Astrocyte of the spinal cord (primary cell): ENCODE data around the gene LDLRAD4.

ENCODE experiments used
- DNase-seq: peaks from one replicate; pipeline ENCODE4 v3.0.0; 2011; ENCODE audit warnings: low read depth, low spot score
- H3K4me3 ChIP-seq: 2 replicates; pipeline ENCODE4 v1.5.1; 2011; ENCODE audit warnings: low read depth, mild to moderate bottlenecking, low read length, moderate library complexity
- in situ Hi-C: cut with HindIII; loops from 2 replicates; pipeline ENCODE4 v1.10.0; 2017; ENCODE audit warnings: low sequenced_read_pairs
- TF ChIP-seq, protein P1 (sequence below): IDR thresholded peaks from 2 replicates; pipeline ENCODE4 v1.5.1; 2012; ENCODE audit warnings: low read depth, mild to moderate bottlenecking, low read length, inconsistent platforms

Gene LDLRAD4

DNA sequence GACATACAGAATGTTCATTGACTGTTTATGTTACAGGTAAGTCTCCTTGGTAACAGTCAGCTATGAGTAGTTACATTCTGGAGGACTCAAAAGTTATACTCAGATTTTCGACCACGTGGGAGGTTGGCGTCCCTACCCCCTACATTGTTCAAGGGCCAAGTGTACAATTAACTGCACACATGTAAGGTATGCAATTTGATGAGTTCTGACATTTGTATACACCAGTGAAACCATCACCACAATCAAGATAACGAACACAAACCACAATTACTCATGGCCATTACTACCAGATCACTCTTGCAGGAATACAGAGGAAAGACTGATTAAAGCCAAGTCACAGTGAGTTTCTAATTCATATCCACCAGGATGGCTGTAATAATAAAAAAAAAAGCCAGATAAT is 39.6 kb upstream of the LDLRAD4 start:
- no peak overlapping the region for H3K4me3 ChIP-seq
- in situ Hi-C loops: no loop called here
- TF ChIP-seq, protein P1, sequence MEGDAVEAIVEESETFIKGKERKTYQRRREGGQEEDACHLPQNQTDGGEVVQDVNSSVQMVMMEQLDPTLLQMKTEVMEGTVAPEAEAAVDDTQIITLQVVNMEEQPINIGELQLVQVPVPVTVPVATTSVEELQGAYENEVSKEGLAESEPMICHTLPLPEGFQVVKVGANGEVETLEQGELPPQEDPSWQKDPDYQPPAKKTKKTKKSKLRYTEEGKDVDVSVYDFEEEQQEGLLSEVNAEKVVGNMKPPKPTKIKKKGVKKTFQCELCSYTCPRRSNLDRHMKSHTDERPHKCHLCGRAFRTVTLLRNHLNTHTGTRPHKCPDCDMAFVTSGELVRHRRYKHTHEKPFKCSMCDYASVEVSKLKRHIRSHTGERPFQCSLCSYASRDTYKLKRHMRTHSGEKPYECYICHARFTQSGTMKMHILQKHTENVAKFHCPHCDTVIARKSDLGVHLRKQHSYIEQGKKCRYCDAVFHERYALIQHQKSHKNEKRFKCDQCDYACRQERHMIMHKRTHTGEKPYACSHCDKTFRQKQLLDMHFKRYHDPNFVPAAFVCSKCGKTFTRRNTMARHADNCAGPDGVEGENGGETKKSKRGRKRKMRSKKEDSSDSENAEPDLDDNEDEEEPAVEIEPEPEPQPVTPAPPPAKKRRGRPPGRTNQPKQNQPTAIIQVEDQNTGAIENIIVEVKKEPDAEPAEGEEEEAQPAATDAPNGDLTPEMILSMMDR: no peak
- DNase-seq: no peak

DNA sequence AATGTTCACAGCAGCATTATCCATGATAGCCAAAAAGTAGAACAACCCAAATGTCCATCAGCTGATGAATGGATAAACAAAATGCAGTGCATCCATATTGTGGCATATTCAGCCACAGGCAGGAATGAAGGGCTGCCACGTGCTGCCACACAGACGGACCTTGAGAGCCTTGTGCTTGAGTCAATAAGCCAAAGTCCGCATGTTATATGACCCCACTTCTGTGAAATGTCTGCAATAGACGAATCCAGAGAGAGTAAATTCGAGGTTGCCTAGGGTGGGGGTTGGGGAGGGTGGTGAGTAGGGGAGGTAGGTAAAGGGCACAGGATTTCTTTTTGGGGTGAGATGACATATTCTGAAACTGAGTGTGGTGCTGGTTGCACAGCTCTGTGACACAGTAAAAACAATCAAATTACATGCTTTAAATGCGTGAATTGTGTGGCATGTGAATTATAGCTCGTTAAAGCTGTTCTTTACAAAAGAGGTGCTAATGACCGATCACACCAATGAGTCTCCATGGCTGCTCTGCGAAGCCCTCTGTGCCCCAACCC is 38.9 kb upstream of the LDLRAD4 start:
- TF ChIP-seq, protein P1: no peak
- in situ Hi-C loops: no loop called here
- DNase-seq: no peak
- no peak overlapping the region for H3K4me3 ChIP-seq

DNA sequence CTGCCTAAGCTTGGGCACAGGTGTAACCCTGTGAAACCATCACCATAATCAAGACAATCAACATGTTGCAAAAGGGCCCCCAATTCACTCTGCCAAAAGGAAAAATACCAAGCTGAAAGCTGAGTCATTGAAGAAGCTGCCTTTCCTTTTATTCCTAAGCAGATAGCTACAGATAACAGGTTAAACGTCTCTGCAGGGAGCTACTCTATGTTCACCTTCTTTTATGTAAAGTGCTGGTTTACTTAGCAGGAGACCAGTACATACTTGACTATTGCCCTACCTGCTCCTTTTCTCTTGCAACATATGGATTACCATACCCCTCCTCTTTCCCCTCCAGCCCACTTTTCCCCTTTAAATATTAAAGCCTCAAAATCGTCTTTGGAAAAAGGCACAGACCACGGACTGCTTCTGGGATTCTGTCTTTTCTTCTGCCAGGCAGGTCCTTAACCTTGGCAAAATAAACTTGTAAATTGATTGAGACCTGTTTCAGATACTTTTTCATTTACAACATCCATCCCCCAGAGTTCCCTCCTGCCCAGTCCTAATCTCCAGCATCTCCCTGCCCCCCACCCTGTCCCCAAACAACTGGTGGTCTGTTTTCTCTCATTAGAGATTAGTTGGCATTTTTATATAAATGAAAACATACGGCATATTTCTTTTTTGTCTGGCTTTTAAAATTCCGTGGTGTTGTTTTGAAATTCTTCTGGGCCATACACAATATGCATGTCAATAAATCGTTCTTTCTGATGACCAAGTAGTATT is 37.8 kb upstream of the LDLRAD4 start:
- no peak for DNase-seq
- TF ChIP-seq, protein P1: no peak
- H3K4me3 ChIP-seq: no peak overlapping the region
- in situ Hi-C loops: no loop called here

DNA sequence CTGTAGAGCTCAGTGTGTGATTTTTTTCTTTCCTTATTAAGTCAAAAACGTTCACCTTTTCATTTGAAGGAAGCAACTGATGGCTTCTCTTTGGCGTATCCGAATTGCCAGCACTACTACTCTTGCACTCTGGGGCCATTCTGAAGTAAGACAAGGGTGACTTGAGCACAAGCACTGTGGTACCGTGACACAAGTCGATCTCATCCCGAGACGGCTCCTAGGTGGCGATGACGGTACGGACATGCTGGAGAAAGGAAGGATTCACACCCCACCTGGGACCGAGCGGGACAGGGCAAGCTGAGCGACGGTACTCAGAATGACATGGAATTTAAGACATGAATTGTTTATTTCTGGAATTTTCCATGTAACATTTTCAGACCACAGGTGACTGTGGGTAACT is 36.8 kb upstream of the LDLRAD4 start:
- DNase-seq: no peak
- in situ Hi-C loops: no loop called here
- H3K4me3 ChIP-seq: no peak overlapping the region
- TF ChIP-seq, protein P1: no peak

DNA sequence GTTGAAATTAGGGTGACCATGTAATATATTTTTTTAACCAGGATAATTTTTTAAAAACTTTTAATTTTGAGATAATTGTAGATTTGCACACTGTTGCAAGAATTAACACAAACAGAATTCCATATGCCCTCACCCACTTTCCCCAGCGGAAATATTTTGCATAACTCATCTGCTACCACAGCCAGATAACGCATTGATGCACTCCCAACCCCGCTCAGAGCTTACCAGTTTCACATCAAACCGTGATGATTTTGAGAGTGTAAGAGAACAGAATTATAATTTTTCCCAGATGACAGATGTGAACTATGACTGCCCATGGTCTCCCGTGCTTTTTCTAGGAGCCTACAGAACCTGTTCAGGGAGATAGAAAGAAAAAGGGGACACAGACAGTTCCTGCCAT is 35.2 kb upstream of the LDLRAD4 start:
- in situ Hi-C loops: no loop called here
- no peak for DNase-seq
- TF ChIP-seq, protein P1: no peak
- no peak overlapping the region for H3K4me3 ChIP-seq

DNA sequence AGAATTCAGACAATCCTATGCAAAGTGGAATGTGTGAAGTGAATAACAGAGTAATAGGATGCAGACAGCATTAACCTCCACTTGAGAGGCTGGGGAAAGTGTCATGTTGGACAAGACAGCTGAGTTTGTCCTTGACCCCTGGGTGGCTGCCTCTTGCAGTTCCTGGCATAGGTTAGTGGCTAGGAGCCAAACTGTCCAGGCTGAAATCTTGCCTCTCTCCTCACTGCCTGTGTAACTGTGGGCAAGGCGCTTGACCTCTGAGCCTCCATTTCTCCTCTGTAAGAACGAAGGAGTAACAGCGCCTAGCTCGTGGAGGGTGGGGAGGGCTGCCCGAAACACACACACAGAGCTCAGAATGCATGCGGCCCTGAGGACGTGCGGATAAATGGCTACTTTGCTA is 34.8 kb upstream of the LDLRAD4 start:
- in situ Hi-C loops: no loop called here

More for the DNA sequence above, 34.8 kb upstream of the LDLRAD4 start:
- TF ChIP-seq, protein P1: no peak
- DNase-seq: no peak
- H3K4me3 ChIP-seq: no peak overlapping the region
